Smooth muscle cell (in vitro differentiated cells): ENCODE measurements around the gene SCN10A. TPM values are rescaled to one million over a fixed set of nuclear protein-coding genes. Genes with fewer than 3 reads are reported as not detected.

Experiments used
- DNase-seq: peaks from one replicate; lab custom pipeline; 2025; ENCODE audit not compliant: unreplicated experiment; lab: John Stamatoyannopoulos, UW
- H2AFZ ChIP-seq: fragments of 200-600 bp; sonication (generic); 2 replicates; pipeline ENCODE4 v1.6.0; 2016; ENCODE audit warnings: antibody characterized with exemption, low read depth, mild to moderate bottlenecking
- H3F3A ChIP-seq: fragments of 200-600 bp; sonication (generic); 2 replicates; pipeline ENCODE4 v1.6.0; 2017; ENCODE audit warnings: antibody characterized with exemption, low read depth
- H3K27ac ChIP-seq: fragments of 200-600 bp; sonication (generic); 2 replicates; pipeline ENCODE4 v1.5.1; 2016; ENCODE audit warnings: low read depth, mild to moderate bottlenecking
- H3K27me3 ChIP-seq: fragments of 200-600 bp; sonication (generic); 2 replicates; pipeline ENCODE4 v1.6.1; 2016; ENCODE audit warnings: low read depth, mild to moderate bottlenecking
- H3K36me3 ChIP-seq: fragments of 200-600 bp; sonication (generic); 2 replicates; pipeline ENCODE4 v1.5.1; 2016; ENCODE audit warnings: low read depth
- H3K4me1 ChIP-seq: fragments of 200-600 bp; sonication (generic); 2 replicates; pipeline ENCODE4 v1.5.1; 2016; ENCODE audit warnings: low read depth
- H3K4me2 ChIP-seq: fragments of 200-600 bp; sonication (generic); 2 replicates; pipeline ENCODE4 v1.6.0; 2016; ENCODE audit warnings: mild to moderate bottlenecking
- H3K4me3 ChIP-seq: fragments of 200-600 bp; sonication (generic); 2 replicates; pipeline ENCODE4 v1.5.1; 2016; ENCODE audit warnings: mild to moderate bottlenecking
- H3K79me2 ChIP-seq: fragments of 200-600 bp; sonication (generic); 2 replicates; pipeline ENCODE4 v1.6.0; 2016; ENCODE audit warnings: low read depth, mild to moderate bottlenecking
- H3K9ac ChIP-seq: fragments of 200-600 bp; sonication (generic); 2 replicates; pipeline ENCODE4 v1.6.0; 2016; ENCODE audit warnings: low read depth
- H3K9me3 ChIP-seq: fragments of 200-600 bp; sonication (generic); replicated peaks from 2 replicates; pipeline ENCODE4 v1.5.1; 2016; ENCODE audit warnings: low read depth
- H4K20me1 ChIP-seq: fragments of 200-600 bp; sonication (generic); 2 replicates; pipeline ENCODE4 v1.6.0; 2016; ENCODE audit warnings: low read depth
- CTCF ChIP-seq: fragments of 200-600 bp; sonication (generic); IDR thresholded peaks from 2 replicates; pipeline ENCODE4 v1.5.1; 2017; ENCODE audit warnings: borderline replicate concordance, mild to moderate bottlenecking, antibody characterized with exemption; ENCODE audit not compliant: insufficient read depth, poor library complexity, severe bottlenecking
- WGBS: methylation state at CpG from one replicate; pipeline ENCODE4 v1.1.7; 2016; ENCODE audit warnings: low lambda C conversion rate; 5-methylcytosine and 5-hydroxymethylcytosine counted together
- polyA plus RNA-seq: library from polyadenylated mRNA; unstranded; fragments of >200 nt; fragmentation: Nextera tagmentation; extraction: Ambion mirVana; gene quantifications from 2 replicates; pipeline ENCODE4 v1.2.1, GENCODE V29; 2016
- total RNA-seq: library from RNA; depleted of rRNA; stranded (reverse); fragments of >200 nt; gene quantifications from 2 replicates; pipeline ENCODE4 v1.2.3, GENCODE V29; 2014

The SCN10A gene
- total and polyA plus RNA-seq, 2 experiments from 2014 or later: not detected

- Histone ChIP-seq H3K4me3 (no peak overlapping the region), H3K27me3 (peaks cover 7% of the 10 kb centered on the region), H3K4me2 (no peak overlapping the region), H3F3A (no peaks in the 10 kb centered on the region), H3K79me2 (no peaks in the 10 kb centered on the region), H2AFZ (no peak overlapping the region), H3K9ac (no peak overlapping the region), H3K9me3 (no peaks in the 10 kb centered on the region), H3K4me1 (no peaks in the 10 kb centered on the region), H3K36me3 (no peaks in the 10 kb centered on the region), H3K27ac (no peak overlapping the region), H4K20me1 (no peaks in the 10 kb centered on the region)
- peak; percentile 18 for TF ChIP-seq CTCF
- DNase-seq: no peak
- 11% methylated on average over 1 of the region's 1 CpG for WGBS
Observed at GRCh38 chr3:38707730-38708129, 108.3 kb downstream of the SCN10A start.

- WGBS: 60% methylated on average over 2 of the region's 2 CpGs
Observed at GRCh38 chr3:38706961-38707360, 109.1 kb downstream of the SCN10A start.

GRCh38 chr3:38702231-38702630 lies 113.8 kb downstream of the SCN10A start:
- 82% methylated on average over 3 of the region's 3 CpGs for WGBS
- H2AFZ ChIP-seq: no peak overlapping the region

More at GRCh38 chr3:38706961-38707360, 109.1 kb downstream of the SCN10A start:
- Histone ChIP-seq H3K4me3 (no peak overlapping the region), H4K20me1 (no peaks in the 10 kb centered on the region), H3K36me3 (no peaks in the 10 kb centered on the region), H3F3A (no peaks in the 10 kb centered on the region), H2AFZ (no peak overlapping the region), H3K27ac (no peak overlapping the region), H3K4me2 (no peak overlapping the region), H3K79me2 (no peaks in the 10 kb centered on the region), H3K4me1 (no peaks in the 10 kb centered on the region), H3K27me3 (peaks cover 7% of the 10 kb centered on the region), H3K9me3 (no peaks in the 10 kb centered on the region), H3K9ac (no peak overlapping the region)
- DNase-seq: no peak
- no peak for TF ChIP-seq CTCF

More at GRCh38 chr3:38702231-38702630, 113.8 kb downstream of the SCN10A start:
- no peaks in the 10 kb centered on the region for H3F3A ChIP-seq
- H4K20me1 ChIP-seq: no peaks in the 10 kb centered on the region
- no peak overlapping the region for H3K4me2 ChIP-seq
- H3K36me3 ChIP-seq: no peaks in the 10 kb centered on the region
- no peak overlapping the region for H3K27ac ChIP-seq
- H3K9me3 ChIP-seq: no peaks in the 10 kb centered on the region
- H3K4me3 ChIP-seq: no peak overlapping the region
- no peak overlapping the region for H3K9ac ChIP-seq
- TF ChIP-seq CTCF: no peak
- H3K27me3 ChIP-seq: peaks cover 3% of the 10 kb centered on the region
- no peaks in the 10 kb centered on the region for H3K4me1 ChIP-seq
- H3K79me2 ChIP-seq: no peaks in the 10 kb centered on the region
- no peak for DNase-seq
